ENCODE measurements around the gene RRP36.
"Not testable (repeated sequence)": the region's sequence is repeated elsewhere in the genome, so short reads cannot be mapped to it uniquely, and the experiment has no call there.

RRP36 gene

GRCh38 chr6:43038727-43039126 lies 17.3 kb downstream of the RRP36 start:
- DNase-seq (ENCODE audit: low read depth in 1 of 2, low spot score in 1 of 2): no peak
- H3K27me3 ChIP-seq (ENCODE audit: insufficient read depth, poor library complexity, severe bottlenecking): no peaks in the 10 kb centered on the region
- TF ChIP-seq CTCF (IDR thresholded peaks at IDR 0.05; ENCODE audit: insufficient read depth, low read length): no peak

DNA sequence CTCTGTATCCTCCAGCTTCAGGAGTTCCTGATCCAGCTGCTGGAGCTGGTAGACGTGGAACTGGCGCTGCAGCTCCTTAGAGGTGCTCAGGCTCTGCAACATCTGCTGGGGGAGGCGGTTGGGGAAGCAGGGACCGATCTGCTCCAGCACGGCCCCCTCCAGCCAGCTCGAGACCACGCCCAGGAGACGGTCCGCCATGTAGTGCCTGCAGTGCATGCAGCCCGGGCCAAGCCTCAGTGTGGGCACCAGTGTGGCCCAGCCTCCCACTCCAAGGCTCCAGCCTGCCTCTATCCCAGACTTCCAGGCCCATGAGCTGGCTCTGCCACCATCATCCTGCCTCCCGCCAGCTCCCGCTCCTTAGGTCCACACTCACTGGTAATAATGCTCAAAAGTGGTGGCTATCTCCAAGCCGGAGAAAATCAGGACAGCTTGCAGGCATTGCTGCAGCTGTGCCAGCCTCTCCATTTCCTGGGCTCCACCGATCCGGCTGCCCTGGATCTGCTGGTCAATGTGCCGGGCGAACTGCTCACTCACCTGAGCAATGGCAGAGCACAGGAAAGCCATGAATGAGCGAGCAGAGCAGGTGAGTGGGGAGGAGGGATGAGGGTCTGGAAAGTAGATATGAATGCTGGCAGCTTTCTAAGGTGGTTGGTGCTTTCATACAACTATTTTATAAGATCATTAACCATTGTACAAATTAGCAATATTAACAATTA lies 19.3 kb downstream of the RRP36 start:
- TF ChIP-seq SPI1 (IDR thresholded peaks at IDR 0.05; ENCODE audit: borderline replicate concordance, low read depth) (no peak), REST (IDR thresholded peaks at IDR 0.05; ENCODE audit: insufficient replicate concordance, low read depth) (no peak), POLR2AphosphoS5 (IDR thresholded peaks at IDR 0.05; ENCODE audit: low read depth) (no peak), CTCF (IDR thresholded peaks at IDR 0.05; ENCODE audit: insufficient read depth, low read length) (no peak), GABPA (IDR thresholded peaks at IDR 0.05; ENCODE audit: low read depth) (no peak)
- no peak for DNase-seq (ENCODE audit: low read depth in 1 of 2, low spot score in 1 of 2)
- no peaks in the 10 kb centered on the region for H3K27me3 ChIP-seq (ENCODE audit: insufficient read depth, poor library complexity, severe bottlenecking)
- no peak overlapping the region for H3K27ac ChIP-seq (replicated peaks)
- H3K4me3 ChIP-seq (replicated peaks; ENCODE audit: insufficient read depth, low read length): no peak overlapping the region

More at GRCh38 chr6:43038727-43039126, 17.3 kb downstream of the RRP36 start:
- no peak overlapping the region for H3K4me3 ChIP-seq (replicated peaks; ENCODE audit: insufficient read depth, low read length)
- H3K27ac ChIP-seq (replicated peaks): no peak overlapping the region

GRCh38 chr6:43041475-43041874 lies 20.1 kb downstream of the RRP36 start:
- DNase-seq (ENCODE audit: low read depth in 1 of 2, low spot score in 1 of 2); H3K4me3 ChIP-seq (replicated peaks; ENCODE audit: insufficient read depth, low read length); H3K27ac ChIP-seq (replicated peaks): not testable (repeated sequence)

GRCh38 chr6:43043310-43043709 lies 21.9 kb downstream of the RRP36 start:
- no peak overlapping the region for H3K4me3 ChIP-seq (replicated peaks; ENCODE audit: insufficient read depth, low read length)
- no peaks in the 10 kb centered on the region for H3K27me3 ChIP-seq (ENCODE audit: insufficient read depth, poor library complexity, severe bottlenecking)
- TF ChIP-seq POLR2AphosphoS5 (IDR thresholded peaks at IDR 0.05; ENCODE audit: low read depth): no peak
- TF ChIP-seq GABPA (IDR thresholded peaks at IDR 0.05; ENCODE audit: low read depth): no peak
- no peak overlapping the region for H3K27ac ChIP-seq (replicated peaks)
- DNase-seq (ENCODE audit: low read depth in 1 of 2, low spot score in 1 of 2): no peak

More at GRCh38 chr6:43041475-43041874, 20.1 kb downstream of the RRP36 start:
- H3K27me3 ChIP-seq (ENCODE audit: insufficient read depth, poor library complexity, severe bottlenecking): not testable (repeated sequence)

DNA sequence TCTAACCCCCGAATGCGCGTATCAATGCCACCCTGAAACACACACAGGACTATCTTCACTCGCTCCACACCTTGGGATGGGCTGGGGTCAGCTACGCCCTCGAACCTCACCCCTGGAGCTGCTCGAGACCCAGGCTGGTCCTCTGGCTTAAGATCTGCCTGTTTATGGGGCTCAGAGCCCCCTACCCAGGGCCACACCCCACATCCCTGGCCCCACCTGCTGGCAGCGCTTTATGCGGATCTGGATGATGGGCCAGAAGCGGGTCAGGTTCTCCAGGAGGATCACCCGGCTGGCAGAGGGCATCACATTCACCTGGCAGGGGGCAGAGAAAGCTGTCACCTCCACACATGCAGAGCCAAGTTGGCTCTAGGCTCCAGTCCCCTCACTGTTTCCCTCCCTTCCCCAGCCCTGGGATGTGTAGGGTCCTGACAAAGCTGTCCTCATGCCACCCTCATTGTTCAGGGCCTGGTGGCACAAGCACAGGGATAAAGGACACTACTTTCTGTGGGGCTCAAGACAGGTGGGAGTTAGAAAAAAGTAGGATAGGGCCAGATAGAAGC lies 24.0 kb downstream of the RRP36 start:
- Histone ChIP-seq H3K27me3 (ENCODE audit: insufficient read depth, poor library complexity, severe bottlenecking) (no peaks in the 10 kb centered on the region), H3K27ac (replicated peaks) (no peak overlapping the region), H3K4me3 (replicated peaks; ENCODE audit: insufficient read depth, low read length) (no peak overlapping the region)
- TF ChIP-seq GABPA (IDR thresholded peaks at IDR 0.05; ENCODE audit: low read depth): no peak
- no peak for TF ChIP-seq REST (IDR thresholded peaks at IDR 0.05; ENCODE audit: insufficient replicate concordance, low read depth)
- no peak for TF ChIP-seq POLR2AphosphoS5 (IDR thresholded peaks at IDR 0.05; ENCODE audit: low read depth)
- TF ChIP-seq CTCF (IDR thresholded peaks at IDR 0.05; ENCODE audit: insufficient read depth, low read length): no peak
- TF ChIP-seq SPI1 (IDR thresholded peaks at IDR 0.05; ENCODE audit: borderline replicate concordance, low read depth): no peak
- DNase-seq (ENCODE audit: low read depth in 1 of 2, low spot score in 1 of 2): no peak

All from HL-60 (cell line).